Gastroesophageal sphincter (tissue), 3 donors: ENCODE measurements around the gene FRMD6.

Source experiments
- POLR2AphosphoS5 ChIP-seq: sonication (generic); formaldehyde crosslinking; IDR thresholded peaks from one replicate; pipeline ENCODE4 v1.6.1; 2017; ENCODE audit warnings: antibody characterized with exemption
- TF ChIP-seq, protein P1 (sequence below), 4 experiments: fragments of 200-600 bp in 2 of 4; fragments of 450-650 bp in 2 of 4; sonication (generic) in 1 of 4; IDR thresholded peaks; one replicate each; pipeline ENCODE4 v1.5.1; 2017 to 2019; ENCODE audit warnings: antibody characterized with exemption in 4 of 4, mild to moderate bottlenecking in 2 of 4, moderate library complexity in 2 of 4

DNA sequence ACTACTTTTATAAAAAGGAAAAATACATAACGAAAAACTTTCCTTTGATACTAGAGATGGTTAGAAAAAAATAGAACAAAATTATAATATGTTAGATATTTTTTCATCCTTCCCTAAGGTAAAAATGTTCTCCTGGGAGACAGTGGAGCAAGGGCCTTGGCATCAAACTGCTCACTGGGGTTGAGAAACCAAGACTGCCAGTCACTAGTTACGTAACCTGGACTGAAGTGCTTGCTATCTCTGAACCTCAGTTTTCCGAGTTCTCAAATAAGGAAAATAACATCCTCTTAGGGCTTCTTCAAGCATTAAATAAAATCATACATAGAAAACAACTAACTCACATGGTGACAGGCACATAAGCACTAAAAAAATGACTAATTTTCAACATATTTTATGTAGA is 48.2 kb upstream of the FRMD6 start:
- TF ChIP-seq, protein P1, sequence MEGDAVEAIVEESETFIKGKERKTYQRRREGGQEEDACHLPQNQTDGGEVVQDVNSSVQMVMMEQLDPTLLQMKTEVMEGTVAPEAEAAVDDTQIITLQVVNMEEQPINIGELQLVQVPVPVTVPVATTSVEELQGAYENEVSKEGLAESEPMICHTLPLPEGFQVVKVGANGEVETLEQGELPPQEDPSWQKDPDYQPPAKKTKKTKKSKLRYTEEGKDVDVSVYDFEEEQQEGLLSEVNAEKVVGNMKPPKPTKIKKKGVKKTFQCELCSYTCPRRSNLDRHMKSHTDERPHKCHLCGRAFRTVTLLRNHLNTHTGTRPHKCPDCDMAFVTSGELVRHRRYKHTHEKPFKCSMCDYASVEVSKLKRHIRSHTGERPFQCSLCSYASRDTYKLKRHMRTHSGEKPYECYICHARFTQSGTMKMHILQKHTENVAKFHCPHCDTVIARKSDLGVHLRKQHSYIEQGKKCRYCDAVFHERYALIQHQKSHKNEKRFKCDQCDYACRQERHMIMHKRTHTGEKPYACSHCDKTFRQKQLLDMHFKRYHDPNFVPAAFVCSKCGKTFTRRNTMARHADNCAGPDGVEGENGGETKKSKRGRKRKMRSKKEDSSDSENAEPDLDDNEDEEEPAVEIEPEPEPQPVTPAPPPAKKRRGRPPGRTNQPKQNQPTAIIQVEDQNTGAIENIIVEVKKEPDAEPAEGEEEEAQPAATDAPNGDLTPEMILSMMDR (IDR thresholded peaks at IDR 0.05), result no peak
- no peak for TF ChIP-seq POLR2AphosphoS5
